Trophoblast cell (in vitro differentiated cells and primary cell): Measurements from ENCODE around the gene CD248.
"Not testable (repeated sequence)": the region's sequence is repeated elsewhere in the genome, so short reads cannot be mapped to it uniquely, and the experiment has no call there.

Experiments
- DNase-seq, 2 donors: peaks; one replicate each; pipeline ENCODE4 v3.0.0-alpha.2; 2016
- H2AFZ ChIP-seq: 2 replicates; pipeline ENCODE4 v1.6.1; 2013; ENCODE audit warnings: low read length, moderate library complexity, mild to moderate bottlenecking; ENCODE audit not compliant: insufficient read depth, poor library complexity
- H2AK5ac ChIP-seq: 2 replicates; pipeline ENCODE4 v1.6.1; 2013; ENCODE audit warnings: mild to moderate bottlenecking, low read length
- H2BK120ac ChIP-seq: 2 replicates; pipeline ENCODE4 v1.6.1; 2013; ENCODE audit warnings: low read length, mild to moderate bottlenecking, moderate library complexity; ENCODE audit not compliant: insufficient read depth, poor library complexity
- H2BK12ac ChIP-seq: 2 replicates; pipeline ENCODE4 v1.6.1; 2013; ENCODE audit warnings: mild to moderate bottlenecking, low read length, moderate library complexity
- H2BK5ac ChIP-seq: 2 replicates; pipeline ENCODE4 v1.6.1; 2013; ENCODE audit warnings: low read length, low read depth, moderate library complexity, mild to moderate bottlenecking; ENCODE audit not compliant: poor library complexity
- H3K14ac ChIP-seq: 2 replicates; pipeline ENCODE4 v1.6.1; 2013; ENCODE audit warnings: mild to moderate bottlenecking, low read length
- H3K18ac ChIP-seq: 2 replicates; pipeline ENCODE4 v1.6.1; 2013; ENCODE audit warnings: mild to moderate bottlenecking, low read length
- H3K23ac ChIP-seq: 2 replicates; pipeline ENCODE4 v1.6.1; 2013; ENCODE audit warnings: low read length
- H3K27ac ChIP-seq: 2 replicates; pipeline ENCODE4 v1.5.1; 2013; ENCODE audit warnings: low read depth, mild to moderate bottlenecking, inconsistent platforms, low read length, moderate library complexity
- H3K27me3 ChIP-seq: 2 replicates; pipeline ENCODE4 v1.6.1; 2013; ENCODE audit warnings: inconsistent platforms, mild to moderate bottlenecking, low read length, moderate library complexity; ENCODE audit not compliant: insufficient read depth
- H3K36me3 ChIP-seq, 2 experiments: 1 replicate in 1 of 2; 2 replicates in 1 of 2; pipeline ENCODE4 v1.6.1; 2013; ENCODE audit warnings: low read length in 2 of 2, mild to moderate bottlenecking in 2 of 2, moderate library complexity in 1 of 2; ENCODE audit not compliant: insufficient read depth in 2 of 2, control insufficient read depth in 1 of 2
- H3K4ac ChIP-seq: 2 replicates; pipeline ENCODE4 v1.6.1; 2013; ENCODE audit warnings: low read depth, mild to moderate bottlenecking, low read length, moderate library complexity
- H3K4me1 ChIP-seq, 2 experiments: 1 replicate in 1 of 2; 2 replicates in 1 of 2; pipeline ENCODE4 v1.6.1; 2013; ENCODE audit warnings: low read length in 2 of 2, mild to moderate bottlenecking in 2 of 2, moderate library complexity in 1 of 2; ENCODE audit not compliant: insufficient read depth in 2 of 2, control insufficient read depth in 1 of 2
- H3K4me2 ChIP-seq: 2 replicates; pipeline ENCODE4 v1.6.1; 2013; ENCODE audit warnings: inconsistent platforms, mild to moderate bottlenecking, low read length, moderate library complexity
- H3K4me3 ChIP-seq: 2 replicates; pipeline ENCODE4 v1.5.1; 2013; ENCODE audit warnings: mild to moderate bottlenecking, low read depth, low read length, inconsistent platforms
- H3K79me1 ChIP-seq: one replicate; pipeline ENCODE4 v1.6.1; 2013; ENCODE audit warnings: low read length
- H3K79me2 ChIP-seq: 2 replicates; pipeline ENCODE4 v1.6.1; 2013; ENCODE audit warnings: low read length, mild to moderate bottlenecking; ENCODE audit not compliant: control insufficient read depth, insufficient read depth, poor library complexity
- H3K9ac ChIP-seq: 2 replicates; pipeline ENCODE4 v1.6.1; 2013; ENCODE audit warnings: mild to moderate bottlenecking, low read length
- H3K9me3 ChIP-seq: 2 replicates; pipeline ENCODE4 v1.6.1; 2013; ENCODE audit warnings: low read depth, mild to moderate bottlenecking, control low read depth, inconsistent platforms, low read length; ENCODE audit not compliant: insufficient read depth
- H4K12ac ChIP-seq: 2 replicates; pipeline ENCODE4 v1.6.1; 2013; ENCODE audit warnings: low read depth, mild to moderate bottlenecking, low read length, moderate library complexity
- H4K8ac ChIP-seq: 2 replicates; pipeline ENCODE4 v1.6.1; 2013; ENCODE audit warnings: low read depth, mild to moderate bottlenecking, low read length, moderate library complexity
- H4K91ac ChIP-seq: one replicate; pipeline ENCODE4 v1.6.1; 2013; ENCODE audit warnings: low read depth, mild to moderate bottlenecking, low read length, moderate library complexity
- WGBS: extraction: QIAGEN DNeasy Blood & Tissue Kit; methylation state at CpG from one replicate; pipeline ENCODE4 v1.1.7; 2013; ENCODE audit warnings: missing lambda C conversion rate; ENCODE audit not compliant: insufficient read length, insufficient coverage; ENCODE audit errors: extremely low coverage; 5-methylcytosine and 5-hydroxymethylcytosine counted together

The CD248 gene

GRCh38 chr11:66320289-66320688 lies 3.4 kb upstream of the CD248 start:
- not testable (repeated sequence) for H3K27me3 ChIP-seq, H2AK5ac ChIP-seq, H3K36me3 ChIP-seq, H3K4ac ChIP-seq, H2BK12ac ChIP-seq, H3K79me2 ChIP-seq, H4K91ac ChIP-seq, DNase-seq, H4K8ac ChIP-seq, H2BK5ac ChIP-seq, H3K9me3 ChIP-seq, H3K18ac ChIP-seq, H3K4me3 ChIP-seq, H3K23ac ChIP-seq, H3K9ac ChIP-seq, H3K14ac ChIP-seq, H4K12ac ChIP-seq, H2AFZ ChIP-seq, H2BK120ac ChIP-seq, H3K27ac ChIP-seq, H3K4me2 ChIP-seq
- Histone ChIP-seq H3K79me1 (peaks cover 22% of the 10 kb centered on the region), H3K4me1 (peaks cover 38 to 44% of the 10 kb centered on the region in 2 experiments)
- WGBS: no CpG with 5 or more reads among the region's 2 CpGs

GRCh38 chr11:66318600-66318970 lies 1.7 kb upstream of the CD248 start:
- Histone ChIP-seq H3K4me1 (peaks cover 40 to 43% of the 10 kb centered on the region in 2 experiments), H3K23ac (no peak overlapping the region), H3K14ac (no peak overlapping the region), H3K9me3 (peaks cover 7% of the 10 kb centered on the region), H2AFZ (no peak overlapping the region), H3K27me3 (no peaks in the 10 kb centered on the region), H4K12ac (no peak overlapping the region), H4K8ac (no peak overlapping the region), H3K27ac (peak overlapping the region; percentile 58), H4K91ac (peak overlapping the region; percentile 78), H3K9ac (no peak overlapping the region), H2BK120ac (peak overlapping the region; percentile 35), H3K36me3 (no peaks in the 10 kb centered on the region), H3K4me2 (no peak overlapping the region), H2BK12ac (peak overlapping the region; percentile 4), H3K79me1 (peaks cover 21% of the 10 kb centered on the region), H2BK5ac (no peak overlapping the region), H2AK5ac (no peak overlapping the region), H3K4ac (no peak overlapping the region), H3K18ac (no peak overlapping the region), H3K4me3 (no peak overlapping the region), H3K79me2 (no peaks in the 10 kb centered on the region)
- DNase-seq: no peak
- WGBS: no CpG with 5 or more reads among the region's 3 CpGs

- Histone ChIP-seq H3K23ac (no peak overlapping the region), H3K4me3 (no peak overlapping the region), H3K4me2 (peak overlapping the region; percentile 3), H4K12ac (peak overlapping the region; percentile 27), H4K91ac (peak overlapping the region; percentile 78), H3K27ac (peak overlapping the region; percentile 58), H2BK12ac (peak overlapping the region; percentile 83), H2AK5ac (peak overlapping the region; percentile 91), H3K9me3 (peaks cover 7% of the 10 kb centered on the region), H3K27me3 (no peaks in the 10 kb centered on the region), H3K18ac (peak overlapping the region; percentile 93), H3K36me3 (no peaks in the 10 kb centered on the region), H3K4me1 (peaks cover 39 to 48% of the 10 kb centered on the region in 2 experiments), H3K9ac (no peak overlapping the region), H3K79me2 (no peaks in the 10 kb centered on the region), H3K14ac (peak overlapping the region; percentile 82), H2BK5ac (peak overlapping the region; percentile 17), H3K4ac (peak overlapping the region; percentile 42), H4K8ac (peak overlapping the region; percentile 40), H2AFZ (peak overlapping the region; percentile 83), H3K79me1 (peaks cover 26% of the 10 kb centered on the region), H2BK120ac (peak overlapping the region; percentile 80)
- DNase-seq: peak; percentile 9 to 50
- no CpG with 5 or more reads among the region's 16 CpGs for WGBS
Measured at GRCh38 chr11:66317723-66318599, 1.1 kb upstream of the CD248 start.

- Histone ChIP-seq H3K9ac (no peak overlapping the region), H2BK12ac (peak overlapping the region; percentile 83), H3K79me2 (no peaks in the 10 kb centered on the region), H3K14ac (peak overlapping the region; percentile 82), H3K23ac (no peak overlapping the region), H3K79me1 (peaks cover 26% of the 10 kb centered on the region), H3K4ac (peak overlapping the region; percentile 42), H2AFZ (peak overlapping the region; percentile 83), H3K27me3 (no peaks in the 10 kb centered on the region), H2BK5ac (peak overlapping the region; percentile 15), H3K36me3 (no peaks in the 10 kb centered on the region), H3K4me3 (no peak overlapping the region), H3K4me1 (peaks cover 37 to 43% of the 10 kb centered on the region in 2 experiments), H3K27ac (peak overlapping the region; percentile 58), H3K4me2 (peak overlapping the region; percentile 11), H3K9me3 (peaks cover 7% of the 10 kb centered on the region), H4K12ac (peak overlapping the region; percentile 27), H4K8ac (peak overlapping the region; percentile 40), H2AK5ac (peak overlapping the region; percentile 91), H3K18ac (peak overlapping the region; percentile 93), H4K91ac (peak overlapping the region; percentile 78), H2BK120ac (peak overlapping the region; percentile 80)
- WGBS: no CpG with 5 or more reads among the region's 14 CpGs
- DNase-seq: no peak
Measured at GRCh38 chr11:66317322-66317722, 478 bp upstream of the CD248 start.
